Neural cell (in vitro differentiated cells): Measurements from ENCODE around the gene RECK. TPM values are rescaled to one million over a fixed set of nuclear protein-coding genes. Genes with fewer than 3 reads are reported as not detected.

ENCODE experiments used
- H2AFZ ChIP-seq: fragments of 200-600, 300-800 bp; sonication (generic), shearing (Covaris generic); 2 replicates; pipeline ENCODE4 v1.6.0; 2014; ENCODE audit warnings: low read depth, mild to moderate bottlenecking, antibody characterized with exemption, low read length, moderate library complexity
- H3F3A ChIP-seq: fragments of 200-600 bp; shearing (Covaris generic); 2 replicates; pipeline ENCODE4 v1.6.1; 2016; ENCODE audit warnings: mild to moderate bottlenecking, moderate library complexity, mixed read lengths, antibody characterized with exemption, low read length; ENCODE audit not compliant: insufficient read depth, poor library complexity, severe bottlenecking
- H3K27ac ChIP-seq: fragments of 200-600, 300-800 bp; sonication (generic), shearing (Covaris generic); 2 replicates; pipeline ENCODE4 v1.5.1; 2014; ENCODE audit warnings: mild to moderate bottlenecking, low read length, moderate library complexity
- H3K27me3 ChIP-seq: fragments of 300-800, 200-600 bp; sonication (generic), shearing (Covaris generic); 2 replicates; pipeline ENCODE4 v1.6.0; 2014; ENCODE audit warnings: mild to moderate bottlenecking, low read depth, low read length, moderate library complexity; ENCODE audit not compliant: insufficient read depth
- H3K36me3 ChIP-seq: fragments of 300-800, 200-600 bp; sonication (generic), shearing (Covaris generic); 2 replicates; pipeline ENCODE4 v1.5.1; 2014; ENCODE audit warnings: mild to moderate bottlenecking, antibody characterized with exemption, low read length, moderate library complexity; ENCODE audit not compliant: insufficient read depth
- H3K4me2 ChIP-seq: fragments of 300-800, 200-600 bp; sonication (generic), shearing (Covaris generic); 2 replicates; pipeline ENCODE4 v1.6.0; 2014; ENCODE audit warnings: mild to moderate bottlenecking, low read length
- H3K4me3 ChIP-seq: fragments of 300-800, 200-600 bp; sonication (generic), shearing (Covaris generic); 2 replicates; pipeline ENCODE4 v1.5.1; 2014; ENCODE audit warnings: mild to moderate bottlenecking, low read length, moderate library complexity
- H3K79me2 ChIP-seq: fragments of 200-600 bp; shearing (Covaris generic); replicated peaks from 2 replicates; pipeline ENCODE4 v1.6.0; 2014; ENCODE audit warnings: mild to moderate bottlenecking, low read length, moderate library complexity; ENCODE audit not compliant: insufficient read depth
- H3K9ac ChIP-seq: fragments of 300-800, 200-600 bp; sonication (generic), shearing (Covaris generic); 2 replicates; pipeline ENCODE4 v1.6.1; 2016; ENCODE audit warnings: mild to moderate bottlenecking, low read length, mixed read lengths
- H3K9me2 ChIP-seq: fragments of 200-600 bp; shearing (Covaris generic); 2 replicates; pipeline ENCODE4 v1.6.1; 2016; ENCODE audit warnings: mild to moderate bottlenecking, low read length, mixed read lengths; ENCODE audit not compliant: insufficient read depth
- H3K9me3 ChIP-seq: fragments of 200-600, 300-800 bp; sonication (generic), shearing (Covaris generic); 2 replicates; pipeline ENCODE4 v1.6.1; 2016; ENCODE audit warnings: mild to moderate bottlenecking, mixed run types, low read length, moderate library complexity, mixed read lengths
- H4K20me1 ChIP-seq: fragments of 200-600 bp; shearing (Covaris generic); 2 replicates; pipeline ENCODE4 v1.6.1; 2016; ENCODE audit warnings: mild to moderate bottlenecking, mixed run types; ENCODE audit not compliant: insufficient read depth
- CTCF ChIP-seq: fragments of 450-650 bp; IDR thresholded peaks from 2 replicates; pipeline ENCODE4 v1.5.1; 2014; ENCODE audit warnings: antibody characterized with exemption, mild to moderate bottlenecking, moderate library complexity; ENCODE audit not compliant: poor library complexity, severe bottlenecking
- EP300 ChIP-seq: fragments of 450-650 bp; conservative IDR thresholded peaks from 2 replicates; pipeline ENCODE4 v1.6.1; 2014; ENCODE audit warnings: antibody characterized with exemption, mild to moderate bottlenecking, moderate library complexity; ENCODE audit not compliant: poor library complexity, severe bottlenecking
- EZH2 ChIP-seq: fragments of 200-600, 300-800 bp; shearing (Covaris generic), sonication (generic); IDR thresholded peaks from 2 replicates; pipeline ENCODE4 v1.6.1; 2014; ENCODE audit warnings: antibody characterized with exemption, low read length, borderline replicate concordance, mild to moderate bottlenecking; ENCODE audit not compliant: insufficient read depth, poor library complexity, severe bottlenecking
- MXI1 ChIP-seq: fragments of 450-650 bp; conservative IDR thresholded peaks from 2 replicates; pipeline ENCODE4 v1.6.1; 2014; ENCODE audit warnings: antibody characterized with exemption, mild to moderate bottlenecking; ENCODE audit not compliant: poor library complexity, severe bottlenecking
- POLR2AphosphoS5 ChIP-seq: IDR thresholded peaks from 2 replicates; pipeline ENCODE4 v1.6.1; 2012
- RAD21 ChIP-seq: fragments of 450-650 bp; conservative IDR thresholded peaks from 2 replicates; pipeline ENCODE4 v1.6.1; 2014; ENCODE audit warnings: antibody characterized with exemption, mild to moderate bottlenecking, moderate library complexity
- REST ChIP-seq: IDR thresholded peaks from 2 replicates; pipeline ENCODE4 v1.6.1; 2012; ENCODE audit warnings: borderline replicate concordance
- SMC3 ChIP-seq: fragments of 450-650 bp; conservative IDR thresholded peaks from 2 replicates; pipeline ENCODE4 v1.6.1; 2014; ENCODE audit warnings: antibody characterized with exemption, mild to moderate bottlenecking, moderate library complexity; ENCODE audit not compliant: poor library complexity
- TAF1 ChIP-seq: IDR thresholded peaks from 2 replicates; pipeline ENCODE4 v1.6.1; 2012; ENCODE audit warnings: low read depth
- polyA plus RNA-seq: library from polyadenylated mRNA; depleted of rRNA; stranded (reverse); fragments of >200 nt; gene quantifications from 2 replicates; pipeline ENCODE4 v1.2.3, GENCODE V29; 2014

The RECK gene
- polyA plus RNA-seq, 1 donor from 2014 or later, result 6.9 TPM

- no peak overlapping the region for H3K4me2 ChIP-seq
- no peak overlapping the region for H3K27ac ChIP-seq
- H2AFZ ChIP-seq, result no peak overlapping the region
- no peaks in the 10 kb centered on the region for H3F3A ChIP-seq
- no peaks in the 10 kb centered on the region for H4K20me1 ChIP-seq
- no peak overlapping the region for H3K4me3 ChIP-seq
- H3K27me3 ChIP-seq, result no peaks in the 10 kb centered on the region
- no peaks in the 10 kb centered on the region for H3K9me2 ChIP-seq
- H3K9me3 ChIP-seq, result no peaks in the 10 kb centered on the region
- H3K79me2 ChIP-seq, result no peaks in the 10 kb centered on the region
- H3K9ac ChIP-seq, result no peak overlapping the region
- TF ChIP-seq CTCF, result no peak
- no peak for TF ChIP-seq TAF1
- no peak for TF ChIP-seq RAD21
- TF ChIP-seq REST, result no peak
- TF ChIP-seq POLR2AphosphoS5, result no peak
- no peak for TF ChIP-seq EP300
- TF ChIP-seq EZH2, result no peak
- no peak for TF ChIP-seq SMC3
- no peak for TF ChIP-seq MXI1
- no peaks in the 10 kb centered on the region for H3K36me3 ChIP-seq
Observed at GRCh38 chr9:36017278-36017677, 19.4 kb upstream of the RECK start.

- Histone ChIP-seq H3K9me2 (no peaks in the 10 kb centered on the region), H3K4me2 (no peak overlapping the region)
Observed at GRCh38 chr9:36018129-36018528, 18.6 kb upstream of the RECK start.

More at GRCh38 chr9:36018129-36018528, 18.6 kb upstream of the RECK start:
- TF ChIP-seq CTCF (no peak), MXI1 (no peak), EP300 (no peak), REST (no peak), EZH2 (no peak), RAD21 (no peak), TAF1 (no peak), SMC3 (no peak), POLR2AphosphoS5 (no peak)
- Histone ChIP-seq H4K20me1 (no peaks in the 10 kb centered on the region), H3K27ac (no peak overlapping the region), H3K4me3 (no peak overlapping the region), H3K9ac (no peak overlapping the region), H3K36me3 (no peaks in the 10 kb centered on the region), H3F3A (no peaks in the 10 kb centered on the region), H3K27me3 (no peaks in the 10 kb centered on the region), H3K9me3 (no peaks in the 10 kb centered on the region), H3K79me2 (no peaks in the 10 kb centered on the region), H2AFZ (no peak overlapping the region)
